ENCODE results near the gene TM9SF2. TPM values are rescaled to one million over a fixed set of nuclear protein-coding genes. Genes with fewer than 3 reads are reported as not detected.

The TM9SF2 gene
- total RNA-seq, 2 donors from 2014 or later = 49.8 to 63.6 TPM

DNA sequence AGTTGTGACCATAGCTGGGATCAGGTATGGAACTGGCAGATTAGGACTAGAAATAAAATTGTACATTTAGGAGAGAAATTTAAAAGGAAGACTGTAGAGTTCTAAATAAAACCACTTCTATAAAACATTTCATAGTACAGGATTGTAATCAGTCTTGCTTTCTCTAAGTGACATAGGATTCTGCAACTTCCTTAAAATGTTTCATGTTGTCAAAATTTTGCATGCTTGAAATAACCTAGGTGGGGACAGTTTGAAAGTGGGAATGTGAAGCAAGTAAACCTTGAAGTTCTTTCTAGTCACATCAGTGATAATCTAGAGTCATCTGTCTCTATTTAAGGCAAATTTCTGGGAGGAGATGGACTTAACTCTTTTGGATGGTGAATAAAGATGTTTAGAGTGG is 6.7 kb downstream of the TM9SF2 start:
- Histone ChIP-seq H3K27me3 (no peaks in the 10 kb centered on the region), H3K4me1 (peaks cover 52% of the 10 kb centered on the region), H3K4me3 (no peak overlapping the region), H3K27ac (no peak overlapping the region), H3K9me3 (peaks cover 0 to 6% (median 0%) of the 10 kb centered on the region in 3 donors), H3K36me3 (replicated peaks in 1 of 2; ENCODE audit: insufficient read depth in 1 of 2, low read depth in 2 of 2) (no peaks in the 10 kb centered on the region)
- DNase-seq = no peak
- no peak for TF ChIP-seq POLR2A (IDR thresholded peaks at IDR 0.05)
- TF ChIP-seq, protein P1, sequence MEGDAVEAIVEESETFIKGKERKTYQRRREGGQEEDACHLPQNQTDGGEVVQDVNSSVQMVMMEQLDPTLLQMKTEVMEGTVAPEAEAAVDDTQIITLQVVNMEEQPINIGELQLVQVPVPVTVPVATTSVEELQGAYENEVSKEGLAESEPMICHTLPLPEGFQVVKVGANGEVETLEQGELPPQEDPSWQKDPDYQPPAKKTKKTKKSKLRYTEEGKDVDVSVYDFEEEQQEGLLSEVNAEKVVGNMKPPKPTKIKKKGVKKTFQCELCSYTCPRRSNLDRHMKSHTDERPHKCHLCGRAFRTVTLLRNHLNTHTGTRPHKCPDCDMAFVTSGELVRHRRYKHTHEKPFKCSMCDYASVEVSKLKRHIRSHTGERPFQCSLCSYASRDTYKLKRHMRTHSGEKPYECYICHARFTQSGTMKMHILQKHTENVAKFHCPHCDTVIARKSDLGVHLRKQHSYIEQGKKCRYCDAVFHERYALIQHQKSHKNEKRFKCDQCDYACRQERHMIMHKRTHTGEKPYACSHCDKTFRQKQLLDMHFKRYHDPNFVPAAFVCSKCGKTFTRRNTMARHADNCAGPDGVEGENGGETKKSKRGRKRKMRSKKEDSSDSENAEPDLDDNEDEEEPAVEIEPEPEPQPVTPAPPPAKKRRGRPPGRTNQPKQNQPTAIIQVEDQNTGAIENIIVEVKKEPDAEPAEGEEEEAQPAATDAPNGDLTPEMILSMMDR (IDR thresholded peaks at IDR 0.05) = no peak
- ATAC-seq = no peak
- intact Hi-C loops (cut with DNase I) = no loop called here

DNA sequence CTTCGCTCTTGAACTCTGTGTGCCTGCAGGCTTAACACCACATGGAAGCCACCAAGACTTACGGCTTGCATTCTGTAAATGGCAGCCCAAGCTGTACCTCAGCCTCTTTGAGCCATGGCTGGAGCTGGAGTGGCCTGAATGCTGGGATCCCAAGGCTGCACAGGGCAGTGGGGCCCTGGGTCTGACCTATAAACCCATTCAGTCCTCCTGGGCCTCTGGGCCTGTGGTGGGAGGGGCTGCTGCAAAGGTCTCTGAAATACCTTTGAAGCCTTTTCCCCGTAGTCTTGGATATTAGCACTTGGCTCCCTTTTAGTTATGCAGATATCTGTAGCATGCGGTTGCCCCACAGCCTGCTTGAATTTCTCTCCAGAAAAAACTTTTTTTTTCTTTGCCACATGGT is 8.2 kb downstream of the TM9SF2 start:
- ATAC-seq (no peak), DNase-seq (no peak)
- H3K36me3 ChIP-seq (replicated peaks in 1 of 2; ENCODE audit: insufficient read depth in 1 of 2, low read depth in 2 of 2) = no peaks in the 10 kb centered on the region
- H3K4me1 ChIP-seq = peaks cover 37% of the 10 kb centered on the region
- no peak overlapping the region for H3K4me3 ChIP-seq
- WGBS, 2 donors = 97 to 100% methylated on average over 4 of the region's 4 CpGs
- TF ChIP-seq, protein P1 (IDR thresholded peaks at IDR 0.05) = no peak
- no peak for TF ChIP-seq POLR2A (IDR thresholded peaks at IDR 0.05)
- H3K27me3 ChIP-seq = no peaks in the 10 kb centered on the region
- H3K9me3 ChIP-seq = peaks cover 0 to 6% (median 0%) of the 10 kb centered on the region in 3 donors
- H3K27ac ChIP-seq = no peak overlapping the region
- intact Hi-C loops (cut with DNase I) = no loop called here

DNA sequence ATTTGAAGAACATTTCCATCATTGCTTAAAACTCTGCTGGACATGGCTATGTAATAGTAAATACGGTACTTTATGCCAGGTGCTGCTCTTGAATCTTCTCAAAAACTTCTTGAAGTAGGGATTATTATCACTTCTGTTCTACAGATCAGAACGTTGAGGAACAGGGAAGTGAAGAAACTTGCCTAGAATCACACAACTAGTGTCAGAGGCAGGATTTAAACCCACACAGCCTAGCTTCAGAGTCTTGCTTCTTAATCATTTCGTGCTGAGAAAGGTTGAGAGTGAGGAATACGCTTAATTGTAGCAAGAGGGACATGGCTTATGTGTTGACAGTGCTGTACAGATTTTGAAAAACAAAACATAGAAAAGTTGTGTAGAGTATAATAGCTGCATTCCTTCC is 13.5 kb downstream of the TM9SF2 start:
- H3K27ac ChIP-seq = no peak overlapping the region
- intact Hi-C loops (cut with DNase I) = no loop called here
- TF ChIP-seq, protein P1 (IDR thresholded peaks at IDR 0.05) = no peak
- no peak for TF ChIP-seq POLR2A (IDR thresholded peaks at IDR 0.05)
- H3K9me3 ChIP-seq = no peaks in the 10 kb centered on the region
- ATAC-seq (no peak), DNase-seq (no peak)
- 60 to 84% methylated on average over 4 of the region's 4 CpGs for WGBS, 2 donors
- H3K27me3 ChIP-seq = no peaks in the 10 kb centered on the region
- peaks cover 23% of the 10 kb centered on the region for H3K4me1 ChIP-seq
- H3K36me3 ChIP-seq (replicated peaks in 1 of 2; ENCODE audit: insufficient read depth in 1 of 2, low read depth in 2 of 2) = peaks cover 0 to 4% of the 10 kb centered on the region in 2 donors
- no peak overlapping the region for H3K4me3 ChIP-seq

DNA sequence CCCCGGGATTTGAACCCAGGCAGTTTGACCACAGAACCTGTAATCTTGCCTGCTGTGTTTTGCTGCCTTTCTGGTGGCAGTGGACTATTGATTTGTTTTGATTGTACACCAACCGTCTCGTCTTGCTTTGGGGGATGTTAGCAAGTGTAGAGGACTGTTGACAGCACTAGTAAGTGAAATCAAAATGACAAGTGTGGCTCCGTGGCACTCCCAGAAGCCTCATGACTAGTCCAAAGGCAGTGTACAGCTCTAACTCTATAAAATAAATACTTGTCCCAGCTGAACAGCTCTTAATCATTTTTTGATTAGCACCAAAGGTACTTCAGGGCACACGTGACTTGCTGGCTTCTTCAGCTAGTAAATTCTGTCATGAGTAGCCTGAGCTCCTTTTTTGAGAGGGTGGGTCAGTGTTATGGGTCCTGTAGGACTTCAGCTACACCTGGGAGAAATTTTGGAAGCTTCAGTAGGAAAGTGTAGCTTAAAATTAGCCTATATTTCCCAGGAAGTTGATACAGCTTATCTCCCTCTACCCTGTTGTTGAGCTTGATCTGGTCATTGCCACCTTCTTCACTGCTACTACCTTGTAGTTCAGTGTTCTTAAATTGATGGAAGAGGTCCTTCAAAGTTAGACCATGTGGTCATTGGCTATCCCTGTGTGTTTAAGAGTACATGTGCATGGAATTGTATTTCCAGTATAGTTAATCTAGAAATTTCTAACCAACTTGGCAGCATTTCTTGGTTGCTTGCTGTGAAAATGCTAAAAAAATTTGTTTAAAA is 15.1 kb downstream of the TM9SF2 start:
- peaks cover 23% of the 10 kb centered on the region for H3K4me1 ChIP-seq
- no peak for TF ChIP-seq POLR2A (IDR thresholded peaks at IDR 0.05)
- TF ChIP-seq, protein P1 (IDR thresholded peaks at IDR 0.05) = no peak
- H3K27me3 ChIP-seq = no peaks in the 10 kb centered on the region
- WGBS, 2 donors = 23 to 27% methylated on average over 5 of the region's 5 CpGs
- intact Hi-C loops (cut with DNase I) = no loop called here
- peak; percentile 52 for ATAC-seq
- H3K9me3 ChIP-seq = no peaks in the 10 kb centered on the region
- peaks cover 0 to 10% of the 10 kb centered on the region in 2 donors for H3K36me3 ChIP-seq (replicated peaks in 1 of 2; ENCODE audit: insufficient read depth in 1 of 2, low read depth in 2 of 2)
- DNase-seq = no peak
- H3K27ac ChIP-seq = no peak overlapping the region
- no peak overlapping the region for H3K4me3 ChIP-seq

DNA sequence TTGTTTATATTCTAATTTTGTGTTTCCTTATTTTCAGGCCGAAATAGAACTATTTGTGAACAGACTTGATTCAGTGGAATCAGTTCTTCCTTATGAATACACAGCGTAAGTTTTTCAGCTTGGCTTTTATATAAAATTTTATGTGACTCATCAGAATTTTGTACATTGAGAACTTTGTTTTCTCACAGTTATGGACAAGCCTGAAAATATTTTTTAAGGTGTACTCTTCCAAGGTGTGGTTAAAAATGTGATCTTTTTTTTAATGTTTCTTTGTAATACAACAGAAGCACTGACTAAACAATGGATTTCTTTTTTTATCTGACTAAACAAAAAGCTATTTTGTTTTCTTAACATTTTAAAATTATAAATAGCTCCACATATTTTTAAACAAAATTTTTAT is 16.3 kb downstream of the TM9SF2 start:
- Histone ChIP-seq H3K4me1 (peaks cover 12% of the 10 kb centered on the region), H3K9me3 (no peaks in the 10 kb centered on the region), H3K27ac (no peak overlapping the region), H3K4me3 (no peak overlapping the region), H3K36me3 (replicated peaks in 1 of 2; ENCODE audit: insufficient read depth in 1 of 2, low read depth in 2 of 2) (peaks cover 6 to 15% of the 10 kb centered on the region in 2 donors), H3K27me3 (no peaks in the 10 kb centered on the region)
- no peak for DNase-seq
- TF ChIP-seq, protein P1 (IDR thresholded peaks at IDR 0.05) = no peak
- 86 to 94% methylated on average over 2 of the region's 2 CpGs for WGBS, 2 donors
- intact Hi-C loops (cut with DNase I) = no loop called here
- no peak for ATAC-seq
